ENCODE data around the gene TSPAN18.
A peak's percentile ranks its signal among the peaks of the same experiment; 100 is the strongest.

Gene TSPAN18

DNA sequence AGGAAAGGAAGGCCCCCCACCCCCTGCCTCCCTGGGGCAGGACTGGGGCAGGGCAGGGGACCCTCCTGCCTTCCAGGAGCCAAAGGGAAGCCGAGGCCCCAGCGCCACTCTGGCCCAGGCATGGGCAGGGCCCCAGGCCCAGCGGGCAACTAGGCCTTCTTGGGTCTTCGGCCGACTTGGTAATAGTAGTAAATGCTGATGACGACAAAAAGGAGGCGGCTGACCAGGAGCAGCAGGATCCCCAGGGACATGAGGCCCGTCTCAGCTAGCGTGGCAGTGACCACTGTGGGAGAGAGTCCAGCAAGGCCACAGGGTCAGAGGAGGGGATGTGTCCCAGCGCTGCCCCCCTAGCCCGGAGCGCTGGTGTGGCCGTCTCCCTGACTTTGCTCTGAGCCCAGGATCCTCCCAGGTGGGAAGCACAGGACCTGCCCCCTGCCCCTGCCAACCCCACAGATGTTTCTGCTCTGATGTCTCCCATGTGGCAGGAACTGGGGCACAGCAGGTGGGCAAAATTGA is 208.0 kb downstream of the TSPAN18 start:
- no peaks in the 10 kb centered on the region for H3K79me2 ChIP-seq (ENCODE audit: low read length)
- TF ChIP-seq CTCF (IDR thresholded peaks at IDR 0.05; ENCODE audit: low read length) (no peak), EZH2phosphoT487 (IDR thresholded peaks at IDR 0.05; ENCODE audit: low read length) (no peak), EZH2 (optimal IDR thresholded peaks at IDR 0.05; ENCODE audit: low read depth, low read length) (no peak)
- H3F3A ChIP-seq (ENCODE audit: insufficient read depth, low read length): no peaks in the 10 kb centered on the region
- no peaks in the 10 kb centered on the region for H4K20me1 ChIP-seq (ENCODE audit: insufficient read depth, low read length)
- no peaks in the 10 kb centered on the region for H3K4me1 ChIP-seq (ENCODE audit: low read length)
- H3K4me2 ChIP-seq (ENCODE audit: low read depth, low read length): no peak overlapping the region
- no peak overlapping the region for H3K27ac ChIP-seq (ENCODE audit: low read length)
- H3K9me3 ChIP-seq (replicated peaks; ENCODE audit: insufficient read depth, low read length): no peaks in the 10 kb centered on the region
- no peak for DNase-seq
- H3K36me3 ChIP-seq (replicated peaks; ENCODE audit: insufficient read depth, low read length): no peaks in the 10 kb centered on the region
- no peak overlapping the region for H3K9ac ChIP-seq (ENCODE audit: low read length)
- H3K27me3 ChIP-seq (replicated peaks; ENCODE audit: insufficient read depth, low read length): peaks cover 7% of the 10 kb centered on the region; the same call in 1 of the 2 replicates
- no peak overlapping the region for H2AFZ ChIP-seq (ENCODE audit: low read length)
- H3K4me3 ChIP-seq (ENCODE audit: low read length): no peak overlapping the region
- H3K9me2 ChIP-seq (replicated peaks; ENCODE audit: insufficient read depth, low read length): no peaks in the 10 kb centered on the region

GRCh38 chr11:44936525-44936924 is 209.8 kb downstream of the TSPAN18 start:
- no peak overlapping the region for H3K4me2 ChIP-seq (ENCODE audit: low read depth, low read length)
- no peak overlapping the region for H3K27ac ChIP-seq (ENCODE audit: low read length)
- no peaks in the 10 kb centered on the region for H3K36me3 ChIP-seq (replicated peaks; ENCODE audit: insufficient read depth, low read length)
- no peak overlapping the region for H2AFZ ChIP-seq (ENCODE audit: low read length)
- DNase-seq: peak; percentile 78
- H3K9ac ChIP-seq (ENCODE audit: low read length): no peak overlapping the region
- H4K20me1 ChIP-seq (ENCODE audit: insufficient read depth, low read length): no peaks in the 10 kb centered on the region
- H3K4me3 ChIP-seq (ENCODE audit: low read length): no peak overlapping the region
- H3K27me3 ChIP-seq (replicated peaks; ENCODE audit: insufficient read depth, low read length): no peaks in the 10 kb centered on the region
- H3F3A ChIP-seq (ENCODE audit: insufficient read depth, low read length): no peaks in the 10 kb centered on the region
- no peaks in the 10 kb centered on the region for H3K4me1 ChIP-seq (ENCODE audit: low read length)
- H3K9me2 ChIP-seq (replicated peaks; ENCODE audit: insufficient read depth, low read length): no peaks in the 10 kb centered on the region
- no peaks in the 10 kb centered on the region for H3K79me2 ChIP-seq (ENCODE audit: low read length)
- TF ChIP-seq CTCF (IDR thresholded peaks at IDR 0.05; ENCODE audit: low read length) (peak; percentile 94), EZH2phosphoT487 (IDR thresholded peaks at IDR 0.05; ENCODE audit: low read length) (no peak)
- no peaks in the 10 kb centered on the region for H3K9me3 ChIP-seq (replicated peaks; ENCODE audit: insufficient read depth, low read length)

DNA sequence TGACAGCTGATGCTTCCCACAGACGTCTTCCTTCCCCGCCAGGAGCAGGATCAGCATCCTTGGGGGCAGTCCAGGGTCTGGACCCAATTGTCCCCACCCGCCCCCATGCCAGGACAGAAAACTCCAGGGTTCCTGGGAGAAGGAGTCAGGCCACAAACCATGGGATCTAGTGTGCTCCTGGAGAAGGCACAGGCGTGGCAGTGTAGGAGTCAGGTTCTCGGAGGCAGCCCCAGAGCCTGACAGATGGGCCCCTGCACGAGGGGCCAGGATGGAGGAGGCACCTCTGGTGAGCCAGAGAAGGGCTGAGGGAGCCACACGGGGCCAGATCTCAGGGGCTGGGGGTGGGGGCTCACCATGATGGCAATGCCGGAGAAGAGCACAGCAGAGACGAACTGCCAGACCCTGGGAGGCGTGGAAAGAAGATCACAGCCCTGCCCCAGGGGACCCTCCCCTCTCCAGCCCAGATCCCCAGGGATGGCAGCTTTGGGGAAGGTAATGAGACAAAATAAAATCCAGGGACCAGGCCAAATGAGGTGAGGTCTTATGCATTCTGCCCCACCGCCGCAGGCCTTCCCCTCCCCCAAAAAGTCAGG is 210.3 kb downstream of the TSPAN18 start:
- Histone ChIP-seq H3F3A (ENCODE audit: insufficient read depth, low read length) (no peaks in the 10 kb centered on the region), H3K9me3 (replicated peaks; ENCODE audit: insufficient read depth, low read length) (no peaks in the 10 kb centered on the region), H3K9me2 (replicated peaks; ENCODE audit: insufficient read depth, low read length) (no peaks in the 10 kb centered on the region), H3K27ac (ENCODE audit: low read length) (no peak overlapping the region), H3K79me2 (ENCODE audit: low read length) (no peaks in the 10 kb centered on the region), H3K27me3 (replicated peaks; ENCODE audit: insufficient read depth, low read length) (no peaks in the 10 kb centered on the region), H3K4me3 (ENCODE audit: low read length) (no peak overlapping the region), H3K4me1 (ENCODE audit: low read length) (no peaks in the 10 kb centered on the region), H4K20me1 (ENCODE audit: insufficient read depth, low read length) (no peaks in the 10 kb centered on the region), H3K36me3 (replicated peaks; ENCODE audit: insufficient read depth, low read length) (no peaks in the 10 kb centered on the region), H3K9ac (ENCODE audit: low read length) (no peak overlapping the region), H3K4me2 (ENCODE audit: low read depth, low read length) (no peak overlapping the region), H2AFZ (ENCODE audit: low read length) (no peak overlapping the region)
- no peak for DNase-seq
- no peak for TF ChIP-seq EZH2phosphoT487 (IDR thresholded peaks at IDR 0.05; ENCODE audit: low read length)
- no peak for TF ChIP-seq CTCF (IDR thresholded peaks at IDR 0.05; ENCODE audit: low read length)
- TF ChIP-seq EZH2 (optimal IDR thresholded peaks at IDR 0.05; ENCODE audit: low read depth, low read length): no peak
